ENCODE results near the gene PNPLA1. TPM values are rescaled to one million over a fixed set of nuclear protein-coding genes. Genes with fewer than 3 reads are reported as not detected.

The PNPLA1 gene
- total RNA-seq, 1 donor from 2014 or later, result not detected

GRCh38 chr6:36331381-36331780, 61.5 kb downstream of the PNPLA1 start:
- H3K4me1 ChIP-seq, result peaks cover 18% of the 10 kb centered on the region
- no peak overlapping the region for H2AFZ ChIP-seq (replicated peaks)
- no peaks in the 10 kb centered on the region for H3F3A ChIP-seq (ENCODE audit: low read depth)
- H3K79me2 ChIP-seq (ENCODE audit: low read depth), result no peaks in the 10 kb centered on the region
- no peak for DNase-seq (ENCODE audit: low spot score)
- H3K36me3 Mint-ChIP-seq, result no peaks in the 10 kb centered on the region
- no peak overlapping the region for H3K9ac ChIP-seq
- peaks cover 15% of the 10 kb centered on the region for H3K27me3 Mint-ChIP-seq (ENCODE audit: insufficient read depth, low read depth)
- H3K27ac ChIP-seq, result no peak overlapping the region
- H3K27ac Mint-ChIP-seq, result no peak overlapping the region
- H4K20me1 ChIP-seq (ENCODE audit: low read depth), result no peaks in the 10 kb centered on the region
- no peaks in the 10 kb centered on the region for H3K9me3 Mint-ChIP-seq
- H3K9me3 ChIP-seq (ENCODE audit: low read depth), result no peaks in the 10 kb centered on the region
- H3K4me2 ChIP-seq, result no peak overlapping the region
- H3K27me3 ChIP-seq, result no peaks in the 10 kb centered on the region
- peaks cover 70% of the 10 kb centered on the region for H3K4me1 Mint-ChIP-seq
- TF ChIP-seq EZH2 (IDR thresholded peaks at IDR 0.05) (no peak), CTCF (IDR thresholded peaks at IDR 0.05) (no peak), EZH2phosphoT487 (IDR thresholded peaks at IDR 0.05) (no peak)
- no peak overlapping the region for H3K4me3 ChIP-seq
- H3K4me3 Mint-ChIP-seq, result no peak overlapping the region
- no peaks in the 10 kb centered on the region for H3K36me3 ChIP-seq

- no peaks in the 10 kb centered on the region for H3K9me3 ChIP-seq (ENCODE audit: low read depth)
- no peak overlapping the region for H3K4me3 ChIP-seq
- H3K27me3 ChIP-seq, result no peaks in the 10 kb centered on the region
- H3K4me2 ChIP-seq, result no peak overlapping the region
- no peak overlapping the region for H3K27ac Mint-ChIP-seq
- H3K4me1 Mint-ChIP-seq, result peaks cover 52% of the 10 kb centered on the region
- peaks cover 13% of the 10 kb centered on the region for H3K27me3 Mint-ChIP-seq (ENCODE audit: insufficient read depth, low read depth)
- H4K20me1 ChIP-seq (ENCODE audit: low read depth), result no peaks in the 10 kb centered on the region
- TF ChIP-seq CTCF (IDR thresholded peaks at IDR 0.05) (no peak), EZH2phosphoT487 (IDR thresholded peaks at IDR 0.05) (no peak), EZH2 (IDR thresholded peaks at IDR 0.05) (no peak)
- H3K4me3 Mint-ChIP-seq, result no peak overlapping the region
- peaks cover 13% of the 10 kb centered on the region for H3K4me1 ChIP-seq
- no peaks in the 10 kb centered on the region for H3K79me2 ChIP-seq (ENCODE audit: low read depth)
- no peak overlapping the region for H3K27ac ChIP-seq
- H3F3A ChIP-seq (ENCODE audit: low read depth), result no peaks in the 10 kb centered on the region
- H3K9me3 Mint-ChIP-seq, result no peaks in the 10 kb centered on the region
- H3K9ac ChIP-seq, result no peak overlapping the region
- no peaks in the 10 kb centered on the region for H3K36me3 Mint-ChIP-seq
- no peak for DNase-seq (ENCODE audit: low spot score)
- H3K36me3 ChIP-seq, result no peaks in the 10 kb centered on the region
- H2AFZ ChIP-seq (replicated peaks), result no peak overlapping the region
These were observed 63.5 kb downstream of the PNPLA1 start for GRCh38 chr6:36333171-36333895.

GRCh38 chr6:36333931-36334725, 64.3 kb downstream of the PNPLA1 start:
- Mint-ChIP-seq H3K27me3 (ENCODE audit: insufficient read depth, low read depth) (peaks cover 13% of the 10 kb centered on the region), H3K36me3 (no peaks in the 10 kb centered on the region), H3K4me3 (peak overlapping the region; percentile 4), H3K9me3 (no peaks in the 10 kb centered on the region), H3K27ac (peak overlapping the region; percentile 8), H3K4me1 (peaks cover 44% of the 10 kb centered on the region)
- peak overlapping the region; percentile 25 for H3K4me2 ChIP-seq
- H3K27ac ChIP-seq, result no peak overlapping the region
- no peak overlapping the region for H3K9ac ChIP-seq
- H3K9me3 ChIP-seq (ENCODE audit: low read depth), result no peaks in the 10 kb centered on the region
- H3K4me3 ChIP-seq, result no peak overlapping the region
- H3F3A ChIP-seq (ENCODE audit: low read depth), result no peaks in the 10 kb centered on the region
- DNase-seq (ENCODE audit: low spot score), result no peak
- H3K36me3 ChIP-seq, result no peaks in the 10 kb centered on the region
- no peaks in the 10 kb centered on the region for H3K79me2 ChIP-seq (ENCODE audit: low read depth)
- TF ChIP-seq CTCF (IDR thresholded peaks at IDR 0.05), result no peak
- no peak for TF ChIP-seq EZH2phosphoT487 (IDR thresholded peaks at IDR 0.05)
- TF ChIP-seq EZH2 (IDR thresholded peaks at IDR 0.05), result no peak
- peaks cover 13% of the 10 kb centered on the region for H3K4me1 ChIP-seq
- peak overlapping the region; percentile 30 for H2AFZ ChIP-seq (replicated peaks)
- no peaks in the 10 kb centered on the region for H4K20me1 ChIP-seq (ENCODE audit: low read depth)
- peaks cover 6% of the 10 kb centered on the region for H3K27me3 ChIP-seq

All from neural progenitor cell (in vitro differentiated cells).